Sigmoid colon (tissue), 4 donors: Measurements from ENCODE around the gene RHBDF2.

Experiments used
- EP300 ChIP-seq, 4 donors: sonication (generic); formaldehyde crosslinking; IDR thresholded peaks; one replicate each; pipeline ENCODE4 v1.6.1; 2017; ENCODE audit warnings: antibody characterized with exemption in 4 of 4
- TF ChIP-seq, protein P1 (sequence below), 4 experiments: fragments of 450-650 bp in 3 of 4; fragments of 200-600 bp in 1 of 4; IDR thresholded peaks; one replicate each; pipeline ENCODE4 v1.5.1; 2016 to 2019; ENCODE audit warnings: antibody characterized with exemption in 4 of 4, mild to moderate bottlenecking in 3 of 4, moderate library complexity in 2 of 4

DNA sequence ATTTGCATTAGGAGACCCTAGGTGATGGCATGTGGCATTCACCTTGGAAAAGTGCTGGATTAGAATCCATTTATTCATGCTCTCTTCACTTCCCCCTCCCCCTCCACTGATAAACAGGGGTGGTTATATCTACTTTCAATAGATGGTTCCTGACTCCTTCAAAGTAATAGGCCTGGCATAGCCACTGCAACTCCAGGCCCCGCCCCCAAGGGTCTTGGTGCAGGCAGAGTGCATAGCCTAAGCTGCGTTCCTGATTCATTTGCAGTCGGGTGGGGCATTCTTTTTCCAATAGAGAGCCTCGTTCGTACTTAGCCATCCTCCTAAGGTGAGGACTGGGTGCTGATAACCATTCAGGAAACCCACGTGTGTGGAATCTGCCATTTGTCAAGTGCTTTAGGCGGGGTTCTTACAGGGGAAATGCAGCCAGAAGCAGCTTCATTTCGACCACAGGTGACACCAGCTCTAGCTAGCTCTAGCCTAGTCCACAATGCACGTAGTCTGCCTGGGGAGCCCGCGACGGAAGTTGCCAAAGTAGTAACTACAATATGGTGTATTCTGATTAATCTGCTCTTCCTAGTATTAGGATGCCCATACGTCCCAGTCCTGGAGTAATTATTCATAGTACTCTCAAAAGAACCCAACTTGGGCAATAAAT, 59.4 kb downstream of the RHBDF2 start:
- TF ChIP-seq, protein P1, sequence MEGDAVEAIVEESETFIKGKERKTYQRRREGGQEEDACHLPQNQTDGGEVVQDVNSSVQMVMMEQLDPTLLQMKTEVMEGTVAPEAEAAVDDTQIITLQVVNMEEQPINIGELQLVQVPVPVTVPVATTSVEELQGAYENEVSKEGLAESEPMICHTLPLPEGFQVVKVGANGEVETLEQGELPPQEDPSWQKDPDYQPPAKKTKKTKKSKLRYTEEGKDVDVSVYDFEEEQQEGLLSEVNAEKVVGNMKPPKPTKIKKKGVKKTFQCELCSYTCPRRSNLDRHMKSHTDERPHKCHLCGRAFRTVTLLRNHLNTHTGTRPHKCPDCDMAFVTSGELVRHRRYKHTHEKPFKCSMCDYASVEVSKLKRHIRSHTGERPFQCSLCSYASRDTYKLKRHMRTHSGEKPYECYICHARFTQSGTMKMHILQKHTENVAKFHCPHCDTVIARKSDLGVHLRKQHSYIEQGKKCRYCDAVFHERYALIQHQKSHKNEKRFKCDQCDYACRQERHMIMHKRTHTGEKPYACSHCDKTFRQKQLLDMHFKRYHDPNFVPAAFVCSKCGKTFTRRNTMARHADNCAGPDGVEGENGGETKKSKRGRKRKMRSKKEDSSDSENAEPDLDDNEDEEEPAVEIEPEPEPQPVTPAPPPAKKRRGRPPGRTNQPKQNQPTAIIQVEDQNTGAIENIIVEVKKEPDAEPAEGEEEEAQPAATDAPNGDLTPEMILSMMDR (IDR thresholded peaks at IDR 0.05) = no peak
- TF ChIP-seq EP300 (IDR thresholded peaks at IDR 0.05) = no peak
